NCI-H1092 treated with DMSO at 0.1 percent for 48 hours (cell line): Measurements from ENCODE around the gene LARP4B.

Source experiments
- DNase-seq: peaks from one replicate; lab custom pipeline; 2025; lab: John Stamatoyannopoulos, UW

The LARP4B gene

GRCh38 chr10:923844-924523 lies 7.5 kb downstream of the LARP4B start:
- no peak for DNase-seq

GRCh38 chr10:921471-922414 lies 9.8 kb downstream of the LARP4B start:
- DNase-seq: no peak

- DNase-seq: no peak
Observed at GRCh38 chr10:920450-920849, 11.1 kb downstream of the LARP4B start.

GRCh38 chr10:919481-919880 lies 12.0 kb downstream of the LARP4B start:
- DNase-seq: no peak

DNA sequence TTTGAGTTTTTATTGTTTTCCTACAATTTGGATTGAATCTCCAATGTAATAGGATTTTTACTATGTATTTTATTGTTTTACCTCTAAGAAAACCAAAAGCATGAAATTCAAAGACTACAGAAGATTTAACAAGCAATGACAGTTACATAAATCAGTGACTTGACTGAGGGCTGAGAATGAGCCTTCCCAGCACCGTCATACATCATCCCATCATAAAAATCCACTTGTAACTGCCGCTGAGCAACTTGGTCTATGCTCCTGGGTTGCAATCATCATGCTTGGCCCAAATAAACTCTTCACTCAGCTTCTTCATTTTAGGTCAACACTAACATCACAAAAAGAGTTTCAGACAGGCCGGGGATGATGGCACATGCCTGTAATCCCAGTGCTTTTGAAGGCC lies 13.5 kb downstream of the LARP4B start:
- DNase-seq: no peak

GRCh38 chr10:917416-917720 lies 14.1 kb downstream of the LARP4B start:
- DNase-seq: no peak

GRCh38 chr10:916716-917415 lies 14.6 kb downstream of the LARP4B start:
- no peak for DNase-seq

DNA sequence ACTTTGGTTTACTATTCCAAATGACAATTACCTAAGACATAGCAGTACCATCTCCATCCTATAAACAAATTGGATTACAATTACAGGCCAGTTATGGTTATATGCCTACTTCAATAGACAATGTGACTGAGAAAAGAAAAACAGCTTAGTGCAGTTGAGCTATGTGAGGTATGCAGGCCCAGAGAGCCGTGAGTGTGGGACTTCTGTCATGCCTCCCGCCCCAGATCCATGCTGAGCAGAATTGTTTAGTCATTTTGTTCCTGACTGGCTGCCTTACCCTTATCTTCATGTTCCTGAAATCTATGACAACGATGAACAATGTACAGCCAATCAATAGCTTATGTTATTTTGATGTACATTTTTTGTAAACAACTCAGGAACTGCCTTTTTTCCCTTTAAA lies 21.7 kb downstream of the LARP4B start:
- no peak for DNase-seq

DNA sequence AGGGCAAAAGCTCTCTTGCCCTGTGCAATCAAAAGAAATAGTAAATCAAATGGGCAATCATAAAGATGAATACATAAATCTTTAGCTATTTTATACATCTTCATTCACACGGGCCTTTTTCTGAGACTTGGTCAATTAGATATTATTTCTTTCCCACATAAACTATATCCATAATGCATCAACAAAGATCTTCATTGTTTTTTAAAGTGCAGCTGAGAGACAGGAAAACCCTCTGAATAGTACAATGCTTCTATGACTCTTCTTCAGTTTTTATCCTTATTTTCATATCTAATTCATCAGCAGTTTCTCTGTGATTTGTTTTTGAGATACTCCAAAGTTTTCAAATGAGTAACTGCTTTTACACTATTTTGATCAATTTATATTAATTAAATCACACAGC lies 25.5 kb downstream of the LARP4B start:
- DNase-seq: no peak

DNA sequence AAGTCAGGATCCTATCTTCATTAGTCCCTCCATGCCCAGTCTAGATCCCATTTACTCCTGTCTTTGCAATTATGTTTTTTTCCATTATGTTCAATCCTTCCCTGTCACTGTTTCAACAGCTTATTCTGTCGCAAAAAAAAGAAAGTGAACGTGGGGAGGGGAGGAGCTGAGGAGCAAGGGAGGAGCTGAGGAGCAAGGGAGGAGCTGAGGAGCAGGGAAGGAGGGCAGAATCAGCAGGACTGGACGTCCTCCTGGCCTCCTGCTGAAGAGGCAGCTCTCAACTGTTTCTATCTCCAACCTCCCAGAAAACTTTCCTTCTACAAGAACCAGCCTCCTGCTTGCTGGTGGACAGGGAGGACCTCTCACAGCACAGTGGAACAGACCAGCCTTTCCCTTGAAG lies 26.0 kb downstream of the LARP4B start:
- DNase-seq: no peak

DNA sequence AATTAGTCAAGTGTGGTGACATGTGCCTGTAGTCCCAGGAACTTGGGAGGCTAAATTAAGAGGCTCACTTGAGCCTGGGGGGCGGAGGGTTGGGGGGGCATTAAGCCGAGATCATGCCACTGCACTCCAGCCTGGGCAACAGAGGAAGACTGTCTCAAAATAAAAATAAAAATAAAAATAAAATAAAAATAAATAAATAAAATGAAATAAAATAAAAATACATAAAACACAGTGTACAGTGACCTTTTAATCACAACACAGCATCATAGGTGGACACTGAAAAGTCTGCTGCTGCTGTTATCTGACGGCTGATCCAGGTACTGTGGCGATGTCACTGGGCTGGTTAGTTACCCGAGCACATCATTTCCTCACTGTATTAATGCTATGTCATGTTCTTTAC lies 27.1 kb downstream of the LARP4B start:
- no peak for DNase-seq

GRCh38 chr10:898141-898540 lies 33.4 kb downstream of the LARP4B start:
- no peak for DNase-seq

DNA sequence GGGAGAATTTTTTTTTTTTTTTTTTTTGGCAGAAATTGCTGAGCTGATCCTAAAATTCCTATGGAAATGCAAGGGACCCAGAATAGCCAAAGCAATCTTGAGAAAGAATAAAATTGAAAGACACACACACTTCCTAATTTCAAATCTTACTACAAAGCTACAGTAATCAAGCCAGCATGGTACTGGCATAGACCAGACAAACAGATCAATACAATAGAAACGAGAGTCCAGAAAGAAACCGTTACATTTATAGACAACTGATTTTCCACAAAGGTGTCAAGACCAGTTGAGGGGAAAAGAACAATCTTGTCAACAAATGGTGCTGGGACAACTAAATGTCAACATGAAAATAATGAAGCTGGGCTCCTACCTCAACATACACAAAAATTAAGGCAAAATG lies 34.5 kb downstream of the LARP4B start:
- no peak for DNase-seq

DNA sequence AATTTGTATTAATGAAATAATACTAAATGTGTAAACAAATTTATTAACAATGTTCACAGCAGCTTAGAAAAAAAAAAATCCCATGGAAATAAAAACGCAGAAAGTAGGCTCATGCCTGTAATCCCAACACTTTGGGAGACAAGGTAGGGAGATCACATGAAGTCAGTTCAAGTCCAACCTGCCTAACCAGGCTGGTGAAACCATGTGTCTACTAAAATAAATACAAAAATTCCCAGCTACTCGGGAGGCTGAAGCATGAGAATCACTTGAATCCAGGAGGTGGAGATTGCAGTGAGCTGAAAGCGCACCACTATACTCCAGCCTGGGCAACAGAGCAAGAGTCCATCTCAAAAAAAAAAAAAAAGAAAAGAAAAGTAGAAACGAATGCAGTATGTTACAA lies 36.2 kb downstream of the LARP4B start:
- DNase-seq: no peak

- DNase-seq: no peak
Observed at GRCh38 chr10:878895-879294, 52.6 kb downstream of the LARP4B start.

DNA sequence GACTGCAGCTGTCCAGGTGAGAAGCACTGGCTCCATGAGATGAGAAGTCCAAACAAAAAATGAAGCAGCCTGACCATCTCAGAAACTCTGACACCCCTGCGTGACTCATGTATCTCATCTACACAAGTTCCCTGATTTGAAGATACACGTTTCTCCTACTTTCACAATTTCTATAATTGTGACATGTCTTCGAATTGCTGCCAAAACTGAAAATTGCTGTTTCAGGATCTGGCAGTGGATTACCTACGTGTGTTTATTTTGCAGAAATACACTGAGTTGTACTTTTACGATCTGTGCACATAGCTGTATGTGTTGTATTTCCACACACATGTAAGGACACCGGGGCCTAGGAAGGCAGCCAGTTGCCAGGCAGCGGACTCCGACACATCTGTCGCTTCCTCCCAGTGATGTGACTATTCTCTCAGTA lies 53.2 kb downstream of the LARP4B start:
- DNase-seq: no peak

DNA sequence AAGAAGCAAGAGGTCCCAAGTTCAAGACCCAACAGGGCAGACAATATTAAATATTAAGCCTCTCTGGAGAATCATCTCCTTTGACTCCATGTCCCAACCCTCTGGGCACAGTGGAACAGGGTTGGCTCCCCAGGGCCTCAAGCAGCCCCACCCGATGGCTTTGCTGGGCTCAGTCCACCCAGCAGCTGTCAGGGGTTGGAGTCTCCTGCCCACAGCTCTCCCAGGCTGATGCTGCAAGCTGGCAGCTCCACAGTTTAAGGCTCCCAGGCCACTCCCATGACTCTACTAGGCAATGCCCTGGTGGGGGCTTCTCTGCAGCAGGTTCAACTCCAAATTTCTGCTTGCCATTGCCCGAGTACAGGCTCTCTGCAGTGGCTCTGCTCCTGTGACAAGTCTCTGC lies 55.1 kb downstream of the LARP4B start:
- no peak for DNase-seq

DNA sequence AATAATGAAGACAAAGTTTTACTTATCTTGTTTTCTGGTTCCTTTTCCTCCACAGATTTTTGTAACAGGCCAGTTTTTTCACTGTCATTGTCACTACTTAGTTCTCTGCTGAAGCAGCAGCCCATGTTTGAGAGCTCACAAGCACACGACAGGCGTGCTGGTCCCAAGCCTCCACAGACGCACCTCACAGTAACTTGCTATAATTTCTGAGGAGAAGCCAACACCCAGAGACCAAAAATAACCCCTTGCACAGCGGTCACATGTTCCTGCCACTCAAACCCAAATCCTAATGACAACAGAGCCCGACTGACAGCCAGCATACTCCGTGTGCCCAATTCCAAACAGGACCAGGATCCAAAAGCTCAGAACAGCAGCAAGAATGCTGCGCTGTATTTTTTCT lies 58.5 kb downstream of the LARP4B start:
- DNase-seq: no peak

DNA sequence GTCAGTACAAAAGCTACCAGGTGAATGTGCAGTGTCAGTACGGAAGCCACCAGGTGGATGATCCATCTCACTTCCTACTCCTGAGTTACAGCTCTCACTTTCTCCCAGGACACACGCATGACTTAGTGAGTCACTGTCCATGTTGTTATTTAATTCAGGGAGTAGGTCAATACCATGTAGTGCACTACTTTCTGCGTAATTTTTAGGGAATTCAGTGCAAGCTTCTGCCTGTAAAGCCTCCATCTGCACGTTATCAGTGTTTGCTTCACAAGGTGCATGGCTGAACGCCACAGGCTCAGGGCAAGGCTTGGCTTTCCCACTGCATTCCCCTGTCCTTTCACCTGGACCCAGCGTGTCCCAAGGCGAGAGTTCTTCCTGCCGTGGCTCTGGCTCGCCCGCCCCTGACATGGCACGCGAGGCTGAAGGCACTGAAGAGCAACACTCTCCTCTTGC lies 59.5 kb downstream of the LARP4B start:
- no peak for DNase-seq

DNA sequence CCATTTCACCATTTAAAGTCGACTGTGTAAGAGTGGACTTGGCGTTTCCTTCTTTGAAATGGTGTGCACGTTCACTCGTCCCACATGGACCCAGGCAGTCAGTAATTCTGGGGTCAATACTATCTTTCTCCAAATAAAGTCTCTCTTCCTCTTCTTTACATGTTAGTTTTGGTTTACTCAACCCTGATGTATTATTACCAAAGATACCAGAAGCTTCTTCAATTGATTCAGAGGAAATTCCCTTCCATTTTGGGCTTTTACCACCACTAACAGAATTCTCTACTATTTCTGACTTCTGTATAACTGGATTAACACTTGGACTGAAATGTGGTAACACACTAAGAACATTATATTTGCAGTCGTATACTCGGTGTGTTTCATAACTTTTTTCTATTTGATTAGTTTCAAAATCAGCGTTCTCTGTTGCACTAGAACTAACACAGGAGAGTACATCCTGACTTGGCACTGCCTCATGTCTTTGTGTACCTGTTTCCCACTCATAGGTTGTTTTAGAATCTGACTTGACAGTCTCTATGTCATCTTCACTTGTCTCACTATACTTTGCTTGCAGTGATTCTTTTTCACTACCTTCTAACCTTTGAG lies 60.8 kb downstream of the LARP4B start:
- no peak for DNase-seq

- DNase-seq: no peak
Observed at GRCh38 chr10:869171-869570, 62.3 kb downstream of the LARP4B start.

- no peak for DNase-seq
Observed at GRCh38 chr10:867807-868206, 63.7 kb downstream of the LARP4B start.

- DNase-seq: no peak
Observed at GRCh38 chr10:866577-866941, 64.9 kb downstream of the LARP4B start.
